ENCODE data around the gene CCDC178.
"Not testable (repeated sequence)": the region's sequence is repeated elsewhere in the genome, so short reads cannot be mapped to it uniquely, and the experiment has no call there.

Gene CCDC178

GRCh38 chr18:33440060-33441043 is at the start of gene CCDC178:
TSS of gene CCDC178 (minus strand) at chr18:33440721. CDS start at chr18:33412088, 28,633 bp downstream.
- DNase-seq (ENCODE audit: low spot score): peak; percentile 23

- no peak for DNase-seq (ENCODE audit: low spot score)
These were observed 43.4 kb upstream of the CCDC178 start for GRCh38 chr18:33483908-33484307.

GRCh38 chr18:33472509-33472908 is 32.0 kb upstream of the CCDC178 start:
- no peak for DNase-seq (ENCODE audit: low spot score)

- no peak for DNase-seq (ENCODE audit: low spot score)
These were observed 29.7 kb upstream of the CCDC178 start for GRCh38 chr18:33470216-33470615.

GRCh38 chr18:33469699-33470098 is 29.2 kb upstream of the CCDC178 start:
- DNase-seq (ENCODE audit: low spot score): no peak

GRCh38 chr18:33467531-33467930 is 27.0 kb upstream of the CCDC178 start:
- no peak for DNase-seq (ENCODE audit: low spot score)

- DNase-seq (ENCODE audit: low spot score): no peak
These were observed 26.3 kb upstream of the CCDC178 start for GRCh38 chr18:33466822-33467221.

- DNase-seq (ENCODE audit: low spot score): no peak
These were observed 20.2 kb upstream of the CCDC178 start for GRCh38 chr18:33460681-33461080.

GRCh38 chr18:33459612-33460011 is 19.1 kb upstream of the CCDC178 start:
- no peak for DNase-seq (ENCODE audit: low spot score)

GRCh38 chr18:33446604-33447003 is 6.1 kb upstream of the CCDC178 start:
- DNase-seq (ENCODE audit: low spot score): no peak

- DNase-seq (ENCODE audit: low spot score): no peak
These were observed 4.2 kb upstream of the CCDC178 start for GRCh38 chr18:33444709-33445108.

- no peak for DNase-seq (ENCODE audit: low spot score)
These were observed 7.7 kb downstream of the CCDC178 start for GRCh38 chr18:33432857-33433256.

- DNase-seq (ENCODE audit: low spot score): no peak
These were observed 13.0 kb downstream of the CCDC178 start for GRCh38 chr18:33427549-33427948.

GRCh38 chr18:33424266-33424946 is 16.1 kb downstream of the CCDC178 start:
- DNase-seq (ENCODE audit: low spot score): no peak

GRCh38 chr18:33421225-33421624 is 19.3 kb downstream of the CCDC178 start:
- DNase-seq (ENCODE audit: low spot score): no peak

GRCh38 chr18:33404244-33404873 is 36.2 kb downstream of the CCDC178 start:
- DNase-seq (ENCODE audit: low spot score): peak; percentile 4

- DNase-seq (ENCODE audit: low spot score): not testable (repeated sequence)
These were observed 41.6 kb downstream of the CCDC178 start for GRCh38 chr18:33398939-33399338.

- DNase-seq (ENCODE audit: low spot score): no peak
These were observed 64.7 kb downstream of the CCDC178 start for GRCh38 chr18:33375829-33376228.

GRCh38 chr18:33372442-33372841 is 68.1 kb downstream of the CCDC178 start:
- no peak for DNase-seq (ENCODE audit: low spot score)

- no peak for DNase-seq (ENCODE audit: low spot score)
These were observed 70.6 kb downstream of the CCDC178 start for GRCh38 chr18:33369711-33370449.

GRCh38 chr18:33356735-33357134 is 83.8 kb downstream of the CCDC178 start:
- DNase-seq (ENCODE audit: low spot score): no peak

GRCh38 chr18:33355756-33356155 is 84.8 kb downstream of the CCDC178 start:
- DNase-seq (ENCODE audit: low spot score): no peak
